NT2/D1 (cell line): ENCODE results near the gene SOCS6.
"Not testable (repeated sequence)": the region's sequence is repeated elsewhere in the genome, so short reads cannot be mapped to it uniquely, and the experiment has no call there.

Experiments used
- YY1 ChIP-seq: IDR thresholded peaks from 2 replicates; pipeline ENCODE4 v1.6.1; 2011; ENCODE audit not compliant: insufficient read length, insufficient read depth
- ZNF274 ChIP-seq: IDR thresholded peaks from 2 replicates; pipeline ENCODE4 v1.6.1; 2011; ENCODE audit warnings: mild to moderate bottlenecking, low read depth, low read length

GRCh38 chr18:70358105-70358406, 69.2 kb downstream of the SOCS6 start:
- TF ChIP-seq YY1, ZNF274: not testable (repeated sequence)
